Mucosa of descending colon (tissue), 3 donors: ENCODE results near the gene NRCAM. TPM values are rescaled to one million over a fixed set of nuclear protein-coding genes. Genes with fewer than 3 reads are reported as not detected.
A peak's percentile ranks its signal among the peaks of the same experiment; 100 is the strongest.

Experiments used
- ATAC-seq: fragments of 200-7000 bp; cut with Tn5 transposase; one replicate; pipeline ENCODE4 v1.9.1; 2020; ENCODE audit warnings: mild to moderate bottlenecking, moderate library complexity
- DNase-seq, 3 donors: peaks; one replicate each; pipeline ENCODE4 v3.0.0-alpha.2; 2020
- H3K36me3 ChIP-seq: fragments of 200-600 bp; one replicate; pipeline ENCODE4 v1.8.0; 2021; ENCODE audit warnings: low read depth, mild to moderate bottlenecking
- H3K4me1 ChIP-seq: fragments of 200-600 bp; one replicate; pipeline ENCODE4 v1.8.0; 2021; ENCODE audit warnings: low read depth, mild to moderate bottlenecking
- H3K4me3 ChIP-seq: fragments of 200-600 bp; one replicate; pipeline ENCODE4 v1.8.0; 2021; ENCODE audit warnings: mild to moderate bottlenecking
- H3K9me3 ChIP-seq: fragments of 200-600 bp; one replicate; pipeline ENCODE4 v1.8.0; 2021; ENCODE audit warnings: mild to moderate bottlenecking
- CTCF ChIP-seq: fragments of 200-600 bp; IDR thresholded peaks from one replicate; pipeline ENCODE4 v1.8.0; 2022; ENCODE audit warnings: antibody characterized with exemption, mild to moderate bottlenecking
- intact Hi-C, 2 donors: fragments of 100-400 bp; cut with DNase I in 1 of 2; cut with micrococcal nuclease in 1 of 2; formaldehyde crosslinking; loops; one replicate each; pipeline versions ENCODE4 v1.11.0 to v1.11.1; 2022; cut with DNase I, micrococcal nuclease
- total RNA-seq, 3 donors: library from RNA; stranded (reverse); fragmentation: NEBNext Ultra II Directional in 2 of 3; extraction: Animal tissue kit (Norgen Biotek cat#: 25700) in 2 of 3; gene quantifications; one replicate each; pipeline versions ENCODE4 v1.2.1 to v1.2.4, GENCODE V29; 2021 to 2023
- donor health status: DM: no; HTN: no; CAD: no; lungs with moderate emphysema.
- donor health status: DM: no; HTN: no; CAD: no.
- donor health status: DM: no; HTN: yes; CAD: no.

Gene NRCAM
- total RNA-seq, 3 donors from 2014 or later: 1.0 to 3.4 (median 2.3) TPM

DNA sequence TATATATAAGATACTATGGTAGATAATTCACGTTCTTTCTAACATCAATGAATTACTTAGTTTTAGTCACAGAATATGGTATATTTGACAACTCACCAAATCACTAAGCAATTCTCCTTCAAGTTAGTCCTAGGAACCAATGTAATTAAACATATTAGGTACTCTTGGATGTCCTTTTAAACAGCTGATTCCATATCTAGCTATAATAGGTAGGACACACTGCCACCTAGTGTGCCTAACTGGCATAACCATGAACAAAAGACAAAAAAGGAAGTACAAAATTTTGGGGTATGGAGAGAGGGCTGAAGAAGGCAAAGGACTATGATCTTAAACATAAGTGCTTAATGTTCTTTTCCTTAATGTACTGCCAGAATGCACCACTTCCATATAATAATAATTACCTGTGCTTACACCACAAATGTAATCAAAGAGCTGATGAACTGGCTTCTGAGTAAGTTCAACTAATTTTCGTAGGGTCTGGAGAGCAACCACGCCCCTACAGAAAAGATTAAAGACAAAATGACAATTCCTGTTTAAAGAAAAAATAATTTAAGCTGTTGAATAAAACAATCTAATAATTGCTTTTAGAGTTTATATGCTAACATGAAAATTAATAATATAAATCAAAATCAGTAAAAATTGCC is 41.0 kb upstream of the NRCAM start:
- DNase-seq (peak in 1 of 3 donors; percentile 72), ATAC-seq (peak; percentile 73)
- no peak overlapping the region for H3K4me3 ChIP-seq
- intact Hi-C loops: loop anchor here (5.0 to 10.0 kb wide), 2 partner anchors 312 to 315 kb away; no protein-coding TSS in a partner anchor
- H3K9me3 ChIP-seq: no peaks in the 10 kb centered on the region
- H3K4me1 ChIP-seq: no peaks in the 10 kb centered on the region
- peak; percentile 62 for TF ChIP-seq CTCF
- H3K36me3 ChIP-seq: no peaks in the 10 kb centered on the region

DNA sequence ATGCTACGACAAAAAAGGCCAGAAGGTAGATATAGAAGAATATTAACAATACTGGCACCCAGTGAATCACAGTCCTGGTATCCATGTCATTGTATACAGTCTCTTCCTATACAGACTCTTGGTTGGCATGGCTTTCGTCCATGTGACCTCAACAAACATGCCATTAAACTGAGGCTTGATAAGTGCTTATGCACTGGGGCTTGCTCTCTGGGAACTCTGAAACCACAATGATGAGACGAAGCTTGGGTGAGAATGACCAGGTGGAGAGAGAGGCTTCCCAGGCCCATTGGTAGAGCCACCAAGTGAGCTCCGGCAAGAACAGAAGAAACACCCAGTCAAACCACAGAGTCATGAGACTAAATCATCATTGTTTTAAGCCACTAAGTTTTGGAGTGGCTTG is 36.5 kb upstream of the NRCAM start:
- Histone ChIP-seq H3K9me3 (no peaks in the 10 kb centered on the region), H3K36me3 (no peaks in the 10 kb centered on the region), H3K4me1 (no peaks in the 10 kb centered on the region), H3K4me3 (no peak overlapping the region)
- ATAC-seq: no peak
- no peak for DNase-seq
- no peak for TF ChIP-seq CTCF
- intact Hi-C loops: loop anchor here in 1 of 2 donors (10.0 kb wide), 1 partner anchor 308 kb away; no protein-coding TSS in a partner anchor

GRCh38 chr7:108488768-108489538 is 32.7 kb upstream of the NRCAM start:
- Histone ChIP-seq H3K4me3 (no peak overlapping the region), H3K9me3 (no peaks in the 10 kb centered on the region), H3K4me1 (no peaks in the 10 kb centered on the region), H3K36me3 (no peaks in the 10 kb centered on the region)
- no peak for TF ChIP-seq CTCF
- intact Hi-C loops: no loop called here
- no peak for DNase-seq
- no peak for ATAC-seq

DNA sequence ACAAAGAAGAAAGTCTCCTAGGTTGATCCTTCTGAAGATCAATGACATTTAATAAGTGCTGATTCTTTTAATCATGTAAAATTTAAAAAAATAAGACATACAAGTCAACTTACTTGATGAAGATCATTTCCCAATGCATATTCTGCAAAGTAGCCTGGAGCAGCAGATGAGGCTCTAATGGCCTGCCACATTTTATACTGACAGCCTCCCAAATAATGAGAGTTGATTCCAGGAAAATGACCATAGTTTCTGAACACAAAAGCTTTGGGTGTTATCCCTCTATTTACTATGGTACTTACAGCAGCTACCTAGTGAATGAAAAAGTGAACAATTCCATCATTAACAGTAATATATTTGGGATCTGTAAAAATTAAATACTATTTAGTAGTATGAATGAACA is 31.4 kb upstream of the NRCAM start:
- H3K36me3 ChIP-seq: no peaks in the 10 kb centered on the region
- intact Hi-C loops: no loop called here
- H3K4me3 ChIP-seq: no peak overlapping the region
- DNase-seq: no peak
- no peaks in the 10 kb centered on the region for H3K4me1 ChIP-seq
- no peak for ATAC-seq
- H3K9me3 ChIP-seq: no peaks in the 10 kb centered on the region
- TF ChIP-seq CTCF: no peak

GRCh38 chr7:108486291-108486966 is 30.2 kb upstream of the NRCAM start:
- Histone ChIP-seq H3K9me3 (no peaks in the 10 kb centered on the region), H3K4me3 (no peak overlapping the region), H3K4me1 (no peaks in the 10 kb centered on the region), H3K36me3 (no peaks in the 10 kb centered on the region)
- ATAC-seq (no peak), DNase-seq (no peak)
- intact Hi-C loops: no loop called here
- no peak for TF ChIP-seq CTCF
